H1 (cell line): ENCODE data around the gene MLLT6. TPM values are rescaled to one million over a fixed set of nuclear protein-coding genes. Genes with fewer than 3 reads are reported as not detected.

Source experiments
- BACH1 ChIP-seq: IDR thresholded peaks from 2 replicates; pipeline ENCODE4 v1.6.1; 2012; ENCODE audit warnings: low read length, improper control_type of control experiment
- CBX5 ChIP-seq: fragments of 300-800, 300-1000 bp; sonication (generic); IDR thresholded peaks from 2 replicates; pipeline ENCODE4 v1.7.1; 2016; ENCODE audit warnings: antibody characterized with exemption, low read length, low read depth
- CTBP2 ChIP-seq: IDR thresholded peaks from 2 replicates; pipeline ENCODE4 v1.7.0; 2011; ENCODE audit warnings: borderline replicate concordance, mild to moderate bottlenecking, moderate library complexity, mixed read lengths, low read length; ENCODE audit not compliant: insufficient read depth, insufficient read length
- SUZ12 ChIP-seq: fragments of 200-600 bp; sonication (generic); IDR thresholded peaks from 2 replicates; pipeline ENCODE4 v1.6.1; 2012; ENCODE audit warnings: mild to moderate bottlenecking, inconsistent platforms, low read length, moderate library complexity, mixed read lengths
- polyA plus RNA-seq, 7 experiments: library from polyadenylated mRNA; depleted of rRNA in 3 of 7; stranded (reverse) in 5 of 7; unstranded in 2 of 7; fragments of >200 nt in 5 of 7; fragments of 200-250 nt in 2 of 7; gene quantifications; 1 replicate in 5 of 7; 2 replicates in 1 of 7; 4 replicates in 1 of 7; pipeline versions ENCODE4 v1.2.1 to v1.2.3, GENCODE V29; 2011 to 2013; ENCODE audit warnings: missing spikeins in 2 of 7, mixed read lengths in 2 of 7
- total RNA-seq: library from RNA; stranded (reverse); fragmentation: NEBNext Ultra II Directional; extraction: Animal tissue kit (Norgen Biotek cat#: 25700); gene quantifications from 2 replicates; pipeline ENCODE4 v1.2.1, GENCODE V29; 2021
- TF ChIP-seq, protein P1 (sequence below): IDR thresholded peaks from 2 replicates; pipeline ENCODE4 v1.6.1; 2011; ENCODE audit warnings: low read depth, mild to moderate bottlenecking, low read length; ENCODE audit not compliant: insufficient read depth
- TF ChIP-seq, protein P2 (sequence below): IDR thresholded peaks from 2 replicates; pipeline ENCODE4 v1.6.1; 2011; ENCODE audit warnings: low read length, improper control_type of control experiment

The MLLT6 gene
- total and polyA plus RNA-seq, 2 of the 8 experiments (the other 6 are each of a cell fraction or from before 2014, with no cell fraction given), result 6.5 to 8.0 TPM

DNA sequence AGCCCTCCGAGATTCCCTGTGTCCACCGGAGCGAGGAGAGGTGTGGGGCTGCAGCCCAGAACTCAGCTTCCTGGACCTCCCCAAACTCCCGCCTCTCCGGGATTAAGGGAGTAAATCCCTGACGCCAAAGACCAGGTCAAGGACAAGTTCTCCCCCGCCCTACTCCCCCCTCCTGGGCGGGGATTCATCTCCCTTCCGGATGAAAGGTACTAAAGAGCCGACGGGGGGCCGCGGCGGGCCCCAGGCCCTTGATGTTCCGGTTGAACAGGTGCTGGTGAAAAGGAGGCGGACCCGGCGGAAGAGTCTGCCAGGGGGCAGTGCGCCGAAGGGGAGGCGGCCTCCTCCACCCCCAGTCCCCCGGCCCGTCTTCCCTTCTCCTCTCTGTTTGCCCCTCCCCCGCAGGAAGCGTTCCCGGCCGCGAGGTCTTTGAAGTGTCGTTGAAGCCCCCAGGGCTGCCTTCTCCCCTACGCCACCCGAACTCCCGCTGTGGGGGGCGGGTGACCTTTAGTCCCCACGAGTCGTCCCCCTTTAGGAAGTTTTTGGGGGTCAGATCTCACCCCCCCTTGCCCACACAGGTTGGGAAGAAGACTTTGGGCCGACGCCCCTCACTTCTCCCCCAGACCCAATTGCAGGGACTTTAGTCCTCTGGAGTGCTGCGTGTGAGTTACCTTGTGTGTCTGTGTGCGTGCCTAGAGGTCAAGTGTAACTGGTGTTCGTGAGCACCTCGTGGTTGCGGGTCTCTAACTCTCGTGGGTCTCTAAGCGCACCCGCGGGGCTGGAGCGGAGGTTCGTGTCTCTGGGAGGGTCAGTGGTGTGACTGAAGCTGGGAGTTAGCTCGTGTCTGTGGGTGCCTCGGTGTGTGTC is 1.1 kb upstream of the MLLT6 start (continued):
- TF ChIP-seq CTBP2 (peak; percentile 97), BACH1 (no peak; the same call in 1 of the 2 replicates), CBX5 (no peak), SUZ12 (no peak)
- TF ChIP-seq, protein P1, sequence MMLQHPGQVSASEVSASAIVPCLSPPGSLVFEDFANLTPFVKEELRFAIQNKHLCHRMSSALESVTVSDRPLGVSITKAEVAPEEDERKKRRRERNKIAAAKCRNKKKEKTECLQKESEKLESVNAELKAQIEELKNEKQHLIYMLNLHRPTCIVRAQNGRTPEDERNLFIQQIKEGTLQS, result no peak
- TF ChIP-seq, protein P2, sequence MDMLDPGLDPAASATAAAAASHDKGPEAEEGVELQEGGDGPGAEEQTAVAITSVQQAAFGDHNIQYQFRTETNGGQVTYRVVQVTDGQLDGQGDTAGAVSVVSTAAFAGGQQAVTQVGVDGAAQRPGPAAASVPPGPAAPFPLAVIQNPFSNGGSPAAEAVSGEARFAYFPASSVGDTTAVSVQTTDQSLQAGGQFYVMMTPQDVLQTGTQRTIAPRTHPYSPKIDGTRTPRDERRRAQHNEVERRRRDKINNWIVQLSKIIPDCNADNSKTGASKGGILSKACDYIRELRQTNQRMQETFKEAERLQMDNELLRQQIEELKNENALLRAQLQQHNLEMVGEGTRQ, result no peak
